SK-N-SH (cell line): ENCODE measurements around the gene FAHD2A. TPM values are rescaled to one million over a fixed set of nuclear protein-coding genes. Genes with fewer than 3 reads are reported as not detected.

Experiments
- CTCF ChIA-PET: fragments of 300-600, 350-600 bp; formaldehyde crosslinking; extraction: SDS; loops from one replicate; lab custom pipeline; 2021; lab: Yijun Ruan, JAX
- POLR2A ChIA-PET: fragments of 350-600 bp; sonication (Branson Sonifier 250); formaldehyde crosslinking; extraction: SDS; loops from one replicate; lab custom pipeline; 2020; ENCODE audit warnings: antibody characterized with exemption, inconsistent platforms; lab: Yijun Ruan, JAX
- DNase-seq: peaks from one replicate; pipeline ENCODE4 v3.0.0; 2012
- H2AFZ ChIP-seq: fragments of 200-600 bp; sonication (generic); 2 replicates; pipeline ENCODE4 v1.8.1; 2016; ENCODE audit warnings: antibody characterized with exemption, mild to moderate bottlenecking, low read depth
- H3F3A ChIP-seq: fragments of 200-600 bp; sonication (generic); replicated peaks from 2 replicates; pipeline ENCODE3; 2016; ENCODE audit warnings: antibody characterized with exemption, mild to moderate bottlenecking; ENCODE audit not compliant: insufficient read depth
- H3K27ac ChIP-seq, 2 experiments: fragments of 200-500 bp in 1 of 2; fragments of 200-600 bp in 1 of 2; sonication (Bioruptor generic) in 1 of 2; sonication (generic), shearing (Covaris generic) in 1 of 2; 2 replicates each; pipeline versions ENCODE4 v1.5.1 to v1.6.1; 2014 to 2016; ENCODE audit warnings: low read depth in 2 of 2, inconsistent platforms in 1 of 2, low read length in 1 of 2, mild to moderate bottlenecking in 1 of 2, mixed read lengths in 1 of 2
- H3K27me3 ChIP-seq: fragments of 200-600 bp; sonication (generic), shearing (Covaris generic); 2 replicates; pipeline ENCODE4 v1.6.1; 2016; ENCODE audit warnings: mixed run types; ENCODE audit not compliant: insufficient read depth
- H3K36me3 ChIP-seq, 2 experiments: fragments of 200-500 bp in 1 of 2; fragments of 200-600 bp in 1 of 2; sonication (Bioruptor generic) in 1 of 2; sonication (generic) in 1 of 2; replicated peaks in 1 of 2; 2 replicates each; pipeline versions ENCODE3 to v1.5.1; 2014 to 2016; ENCODE audit warnings: low read length in 1 of 2, mild to moderate bottlenecking in 1 of 2; ENCODE audit not compliant: insufficient read depth in 2 of 2, control insufficient read depth in 1 of 2
- H3K4me1 ChIP-seq, 2 experiments: fragments of 200-500 bp in 1 of 2; fragments of 200-600 bp in 1 of 2; sonication (Bioruptor generic) in 1 of 2; sonication (generic), shearing (Covaris generic) in 1 of 2; 2 replicates each; pipeline versions ENCODE4 v1.5.1 to v1.6.1; 2014 to 2016; ENCODE audit warnings: low read depth in 1 of 2, low read length in 1 of 2, mixed run types in 1 of 2; ENCODE audit not compliant: insufficient read depth in 2 of 2, control insufficient read depth in 1 of 2
- H3K4me2 ChIP-seq: fragments of 200-600 bp; sonication (generic), shearing (Covaris generic); 2 replicates; pipeline ENCODE4 v1.6.1; 2017; ENCODE audit warnings: mixed run types
- H3K4me3 ChIP-seq, 2 experiments: fragments of 200-500 bp in 1 of 2; fragments of 200-600 bp in 1 of 2; sonication (Bioruptor generic) in 1 of 2; sonication (generic), shearing (Covaris generic) in 1 of 2; 2 replicates each; pipeline versions ENCODE4 v1.5.1 to v1.8.1; 2014 to 2016; ENCODE audit warnings: low read depth in 2 of 2, inconsistent platforms in 1 of 2, low read length in 1 of 2, mild to moderate bottlenecking in 1 of 2, mixed read lengths in 1 of 2, moderate library complexity in 1 of 2
- H3K79me2 ChIP-seq: fragments of 200-600 bp; sonication (generic); 2 replicates; pipeline ENCODE4 v1.8.1; 2017; ENCODE audit warnings: mild to moderate bottlenecking; ENCODE audit not compliant: insufficient read depth
- H3K9ac ChIP-seq: fragments of 200-600 bp; sonication (generic); 2 replicates; pipeline ENCODE4 v1.6.1; 2017; ENCODE audit warnings: mixed run types
- H3K9me2 ChIP-seq: fragments of 200-600 bp; sonication (generic); 2 replicates; pipeline ENCODE4 v1.6.1; 2017; ENCODE audit warnings: mixed run types
- H3K9me3 ChIP-seq: fragments of 200-600 bp; sonication (generic); 2 replicates; pipeline ENCODE4 v1.6.1; 2017; ENCODE audit warnings: mixed run types, mild to moderate bottlenecking, moderate library complexity
- H4K20me1 ChIP-seq: fragments of 200-600 bp; sonication (generic); 2 replicates; pipeline ENCODE4 v1.6.1; 2017; ENCODE audit warnings: mild to moderate bottlenecking, mixed run types; ENCODE audit not compliant: insufficient read depth
- CHD2 ChIP-seq: fragments of 150-350 bp; IDR thresholded peaks from 2 replicates; pipeline ENCODE4 v1.6.1; 2018; ENCODE audit warnings: low read length; ENCODE audit not compliant: partially characterized antibody
- CTCF ChIP-seq: fragments of 200-600 bp; sonication (generic); IDR thresholded peaks from 2 replicates; pipeline ENCODE4 v1.6.1; 2017; ENCODE audit warnings: antibody characterized with exemption, mild to moderate bottlenecking, moderate library complexity
- ELF1 ChIP-seq: IDR thresholded peaks from 2 replicates; pipeline ENCODE4 v1.4.0; 2012
- FOXJ3 ChIP-seq: sonication (generic); formaldehyde crosslinking; IDR thresholded peaks from 2 replicates; pipeline ENCODE4 v1.5.1; 2020; ENCODE audit warnings: mild to moderate bottlenecking, missing genetic modification reagents
- FOXM1 ChIP-seq: IDR thresholded peaks from 2 replicates; pipeline ENCODE4 v1.4.0; 2012; ENCODE audit warnings: low read depth, mild to moderate bottlenecking
- GABPA ChIP-seq: IDR thresholded peaks from 2 replicates; pipeline ENCODE4 v1.4.0; 2012; ENCODE audit warnings: low read depth, mild to moderate bottlenecking
- IRF3 ChIP-seq: fragments of 150-350 bp; IDR thresholded peaks from 2 replicates; pipeline ENCODE4 v1.6.1; 2016; ENCODE audit warnings: mild to moderate bottlenecking, low read depth, low read length
- MAX ChIP-seq: IDR thresholded peaks from 2 replicates; pipeline ENCODE4 v1.4.0; 2012; ENCODE audit warnings: low read depth
- MEF2A ChIP-seq: IDR thresholded peaks from 2 replicates; pipeline ENCODE4 v1.4.0; 2012; ENCODE audit warnings: low read depth, borderline replicate concordance
- MXI1 ChIP-seq: IDR thresholded peaks from 2 replicates; pipeline ENCODE4 v1.6.1; 2012; ENCODE audit warnings: mild to moderate bottlenecking, low read depth, low read length, improper control_type of control experiment
- POLR2AphosphoS5 ChIP-seq: IDR thresholded peaks from 2 replicates; pipeline ENCODE4 v1.6.1; 2012; ENCODE audit warnings: low read depth, low read length
- RXRA ChIP-seq: IDR thresholded peaks from 2 replicates; pipeline ENCODE4 v1.4.0; 2012; ENCODE audit warnings: low read depth, mild to moderate bottlenecking, borderline replicate concordance
- SMC3 ChIP-seq: IDR thresholded peaks from 2 replicates; pipeline ENCODE4 v1.6.1; 2012; ENCODE audit warnings: low read depth, low read length, improper control_type of control experiment
- TAF1 ChIP-seq: IDR thresholded peaks from 2 replicates; pipeline ENCODE4 v1.6.1; 2012; ENCODE audit warnings: low read depth, mild to moderate bottlenecking, low read length, moderate library complexity, borderline replicate concordance
- TCF12 ChIP-seq: IDR thresholded peaks from 2 replicates; pipeline ENCODE4 v1.4.0; 2012
- USF1 ChIP-seq: IDR thresholded peaks from 2 replicates; pipeline ENCODE4 v1.4.0; 2012; ENCODE audit warnings: low read depth, borderline replicate concordance
- USF2 ChIP-seq: fragments of 150-350 bp; IDR thresholded peaks from 2 replicates; pipeline ENCODE4 v1.6.1; 2017; ENCODE audit warnings: antibody characterized with exemption, low read length, low read depth, borderline replicate concordance
- YY1 ChIP-seq: IDR thresholded peaks from 2 replicates; pipeline ENCODE4 v1.4.0; 2012; ENCODE audit warnings: low read depth, mild to moderate bottlenecking
- WGBS: methylation state at CpG from one replicate; pipeline ENCODE4 v1.1.6; 2017; ENCODE audit warnings: low lambda C conversion rate; 5-methylcytosine and 5-hydroxymethylcytosine counted together
- polyA plus RNA-seq, 3 experiments: library from polyadenylated mRNA; depleted of rRNA; stranded (reverse); fragments of >200 nt; gene quantifications; 2 replicates each; pipeline ENCODE4 v1.2.3, GENCODE V29; 2012

FAHD2A gene
- polyA plus RNA-seq, 1 of the 3 experiments (the other 2 are of a cell fraction), result 40.5 TPM

- Histone ChIP-seq H3K9ac (no peak overlapping the region), H3K27me3 (peaks cover 20% of the 10 kb centered on the region; the same call in 1 of the 2 replicates), H3K4me2 (no peak overlapping the region), H3K4me1 (no peaks in the 10 kb centered on the region), H2AFZ (no peak overlapping the region), H3K9me2 (no peaks in the 10 kb centered on the region), H4K20me1 (no peaks in the 10 kb centered on the region), H3K4me3 (no peak overlapping the region), H3K9me3 (no peaks in the 10 kb centered on the region), H3K79me2 (no peaks in the 10 kb centered on the region), H3K36me3 (no peaks in the 10 kb centered on the region), H3K27ac (no peak overlapping the region), H3F3A (no peaks in the 10 kb centered on the region)
- no peak for DNase-seq
- no peak for TF ChIP-seq TCF12
- no peak for TF ChIP-seq USF2
- TF ChIP-seq POLR2AphosphoS5, result no peak
- TF ChIP-seq GABPA, result no peak
- no peak for TF ChIP-seq CHD2
- no peak for TF ChIP-seq USF1
- no peak for TF ChIP-seq FOXM1
- no peak for TF ChIP-seq ELF1
- TF ChIP-seq MXI1, result no peak
- TF ChIP-seq MAX, result no peak
- TF ChIP-seq FOXJ3 (CRISPR knock-in tag), result no peak
- TF ChIP-seq MEF2A, result no peak
- TF ChIP-seq SMC3, result no peak
- TF ChIP-seq RXRA, result no peak
- no peak for TF ChIP-seq IRF3
- no peak for TF ChIP-seq CTCF
- no peak for TF ChIP-seq TAF1
- TF ChIP-seq YY1, result no peak
- ChIA-PET POLR2A (no interaction called here), CTCF (interaction anchor here (1.3 kb wide), 1 partner anchor 16 kb away, joined by 5 read pairs; no protein-coding TSS in a partner anchor)
- WGBS, result 27% methylated on average over 8 of the region's 8 CpGs
Measured at GRCh38 chr2:95372216-95372829, 30.2 kb upstream of the FAHD2A start.
